KMS-11 (cell line): ENCODE data around the gene FIGNL2.

Experiments used
- H2AFZ ChIP-seq: fragments of 200-600 bp; sonication (generic); 2 replicates; pipeline ENCODE4 v1.6.1; 2016; ENCODE audit warnings: antibody characterized with exemption, mixed run types, low read depth
- H3K27ac ChIP-seq: fragments of 200-600 bp; sonication (generic); 2 replicates; pipeline ENCODE4 v1.6.1; 2016; ENCODE audit warnings: mild to moderate bottlenecking, mixed run types
- H3K27me3 ChIP-seq: fragments of 200-600 bp; sonication (generic); 2 replicates; pipeline ENCODE4 v1.6.1; 2017; ENCODE audit warnings: mild to moderate bottlenecking, low read depth, mixed run types, moderate library complexity; ENCODE audit not compliant: insufficient read depth
- H3K36me3 ChIP-seq: fragments of 200-600 bp; sonication (generic); 2 replicates; pipeline ENCODE4 v1.6.1; 2017; ENCODE audit warnings: mild to moderate bottlenecking, mixed run types; ENCODE audit not compliant: insufficient read depth
- H3K4me1 ChIP-seq: fragments of 200-600 bp; sonication (generic); 2 replicates; pipeline ENCODE4 v1.6.1; 2016; ENCODE audit warnings: mild to moderate bottlenecking, low read depth, mixed run types; ENCODE audit not compliant: poor library complexity, severe bottlenecking
- H3K4me2 ChIP-seq: fragments of 200-600 bp; sonication (generic); 2 replicates; pipeline ENCODE4 v1.7.0; 2016; ENCODE audit warnings: mild to moderate bottlenecking, mixed run types
- H3K4me3 ChIP-seq: fragments of 200-600 bp; sonication (generic); IDR thresholded peaks from 2 replicates; pipeline ENCODE4 v1.6.1; 2017; ENCODE audit warnings: low read depth, low read length, mixed read lengths; ENCODE audit not compliant: insufficient read depth
- H3K79me2 ChIP-seq: fragments of 200-600 bp; sonication (generic); 2 replicates; pipeline ENCODE4 v1.6.1; 2016; ENCODE audit warnings: low read depth, mixed run types; ENCODE audit not compliant: insufficient read depth
- H3K9ac ChIP-seq: fragments of 200-600 bp; sonication (generic); 2 replicates; pipeline ENCODE4 v1.6.1; 2016; ENCODE audit warnings: mild to moderate bottlenecking, mixed run types
- H4K20me1 ChIP-seq: fragments of 200-600 bp; sonication (generic); 2 replicates; pipeline ENCODE4 v1.6.1; 2016; ENCODE audit warnings: mild to moderate bottlenecking, mixed run types; ENCODE audit not compliant: insufficient read depth
- TF ChIP-seq, protein P1 (sequence below): fragments of 200-600 bp; sonication (generic); conservative IDR thresholded peaks from 2 replicates; pipeline ENCODE4 v1.6.1; 2017; ENCODE audit warnings: low read depth, mild to moderate bottlenecking, antibody characterized with exemption, low read length, moderate library complexity, mixed read lengths

FIGNL2 gene

GRCh38 chr12:51838762-51839161 lies 9.8 kb downstream of the FIGNL2 start:
- TF ChIP-seq, protein P1, sequence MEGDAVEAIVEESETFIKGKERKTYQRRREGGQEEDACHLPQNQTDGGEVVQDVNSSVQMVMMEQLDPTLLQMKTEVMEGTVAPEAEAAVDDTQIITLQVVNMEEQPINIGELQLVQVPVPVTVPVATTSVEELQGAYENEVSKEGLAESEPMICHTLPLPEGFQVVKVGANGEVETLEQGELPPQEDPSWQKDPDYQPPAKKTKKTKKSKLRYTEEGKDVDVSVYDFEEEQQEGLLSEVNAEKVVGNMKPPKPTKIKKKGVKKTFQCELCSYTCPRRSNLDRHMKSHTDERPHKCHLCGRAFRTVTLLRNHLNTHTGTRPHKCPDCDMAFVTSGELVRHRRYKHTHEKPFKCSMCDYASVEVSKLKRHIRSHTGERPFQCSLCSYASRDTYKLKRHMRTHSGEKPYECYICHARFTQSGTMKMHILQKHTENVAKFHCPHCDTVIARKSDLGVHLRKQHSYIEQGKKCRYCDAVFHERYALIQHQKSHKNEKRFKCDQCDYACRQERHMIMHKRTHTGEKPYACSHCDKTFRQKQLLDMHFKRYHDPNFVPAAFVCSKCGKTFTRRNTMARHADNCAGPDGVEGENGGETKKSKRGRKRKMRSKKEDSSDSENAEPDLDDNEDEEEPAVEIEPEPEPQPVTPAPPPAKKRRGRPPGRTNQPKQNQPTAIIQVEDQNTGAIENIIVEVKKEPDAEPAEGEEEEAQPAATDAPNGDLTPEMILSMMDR, result no peak
- no peaks in the 10 kb centered on the region for H3K4me1 ChIP-seq
- H3K9ac ChIP-seq, result no peak overlapping the region
- no peaks in the 10 kb centered on the region for H3K36me3 ChIP-seq
- no peaks in the 10 kb centered on the region for H3K79me2 ChIP-seq
- no peak overlapping the region for H3K4me2 ChIP-seq
- no peaks in the 10 kb centered on the region for H4K20me1 ChIP-seq
- H3K27ac ChIP-seq, result no peak overlapping the region
- H2AFZ ChIP-seq, result no peak overlapping the region
- peaks cover 92% of the 10 kb centered on the region for H3K27me3 ChIP-seq
- no peak overlapping the region for H3K4me3 ChIP-seq

- no peaks in the 10 kb centered on the region for H3K79me2 ChIP-seq
- H4K20me1 ChIP-seq, result no peaks in the 10 kb centered on the region
- no peaks in the 10 kb centered on the region for H3K36me3 ChIP-seq
- H2AFZ ChIP-seq, result no peak overlapping the region
- TF ChIP-seq, protein P1, result no peak
- peaks cover 6% of the 10 kb centered on the region for H3K4me1 ChIP-seq
- H3K27me3 ChIP-seq, result peaks cover 91% of the 10 kb centered on the region
- no peak overlapping the region for H3K4me3 ChIP-seq
- no peak overlapping the region for H3K4me2 ChIP-seq
- no peak overlapping the region for H3K27ac ChIP-seq
- no peak overlapping the region for H3K9ac ChIP-seq
Observed at GRCh38 chr12:51838036-51838435, 10.5 kb downstream of the FIGNL2 start.

- Histone ChIP-seq H3K4me1 (peaks cover 12% of the 10 kb centered on the region), H3K4me3 (no peak overlapping the region), H3K27me3 (peaks cover 89% of the 10 kb centered on the region), H3K36me3 (no peaks in the 10 kb centered on the region), H3K9ac (no peak overlapping the region), H3K4me2 (no peak overlapping the region), H3K79me2 (no peaks in the 10 kb centered on the region), H3K27ac (no peak overlapping the region), H2AFZ (no peak overlapping the region), H4K20me1 (no peaks in the 10 kb centered on the region)
- TF ChIP-seq, protein P1, result no peak
Observed at GRCh38 chr12:51837286-51837685, 11.2 kb downstream of the FIGNL2 start.

GRCh38 chr12:51836827-51837173 lies 11.7 kb downstream of the FIGNL2 start:
- H3K36me3 ChIP-seq, result no peaks in the 10 kb centered on the region
- no peak overlapping the region for H3K9ac ChIP-seq
- no peak overlapping the region for H2AFZ ChIP-seq
- H3K27ac ChIP-seq, result no peak overlapping the region
- no peaks in the 10 kb centered on the region for H4K20me1 ChIP-seq
- H3K4me3 ChIP-seq, result no peak overlapping the region
- peaks cover 12% of the 10 kb centered on the region for H3K4me1 ChIP-seq
- H3K27me3 ChIP-seq, result peaks cover 89% of the 10 kb centered on the region
- H3K79me2 ChIP-seq, result no peaks in the 10 kb centered on the region
- TF ChIP-seq, protein P1, result no peak
- no peak overlapping the region for H3K4me2 ChIP-seq
